ENCODE data around the gene ARL17B.
"Not testable (repeated sequence)": the region's sequence is repeated elsewhere in the genome, so short reads cannot be mapped to it uniquely, and the experiment has no call there.

ARL17B gene

GRCh38 chr17:46361755-46362154 is at the start of gene ARL17B:
TSS of gene ARL17B (minus strand) at chr17:46361766. CDS start at chr17:46358397, 3,369 bp downstream.
- not testable (repeated sequence) for DNase-seq (ENCODE audit: low spot score)

- DNase-seq (ENCODE audit: low spot score), result not testable (repeated sequence)
Measured at GRCh38 chr17:46409864-46410263, 48.3 kb upstream of the ARL17B start.

- not testable (repeated sequence) for DNase-seq (ENCODE audit: low spot score)
Measured at GRCh38 chr17:46407155-46407554, 45.6 kb upstream of the ARL17B start.

- DNase-seq (ENCODE audit: low spot score), result not testable (repeated sequence)
Measured at GRCh38 chr17:46401033-46401787, 39.6 kb upstream of the ARL17B start.

- DNase-seq (ENCODE audit: low spot score), result not testable (repeated sequence)
Measured at GRCh38 chr17:46400543-46400942, 39.0 kb upstream of the ARL17B start.

GRCh38 chr17:46399993-46400392 is 38.4 kb upstream of the ARL17B start:
- DNase-seq (ENCODE audit: low spot score), result not testable (repeated sequence)

GRCh38 chr17:46396292-46396691 is 34.7 kb upstream of the ARL17B start:
- DNase-seq (ENCODE audit: low spot score), result not testable (repeated sequence)

GRCh38 chr17:46393702-46394101 is 32.1 kb upstream of the ARL17B start:
- not testable (repeated sequence) for DNase-seq (ENCODE audit: low spot score)

GRCh38 chr17:46385491-46385890 is 23.9 kb upstream of the ARL17B start:
- DNase-seq (ENCODE audit: low spot score), result not testable (repeated sequence)

GRCh38 chr17:46383118-46383517 is 21.6 kb upstream of the ARL17B start:
- not testable (repeated sequence) for DNase-seq (ENCODE audit: low spot score)

GRCh38 chr17:46373418-46373817 is 11.9 kb upstream of the ARL17B start:
- not testable (repeated sequence) for DNase-seq (ENCODE audit: low spot score)

- not testable (repeated sequence) for DNase-seq (ENCODE audit: low spot score)
Measured at GRCh38 chr17:46372236-46373229, 11.0 kb upstream of the ARL17B start.

GRCh38 chr17:46367520-46367919 is 6.0 kb upstream of the ARL17B start:
- DNase-seq (ENCODE audit: low spot score), result not testable (repeated sequence)

GRCh38 chr17:46361145-46361735 is 326 bp downstream of the ARL17B start:
- not testable (repeated sequence) for DNase-seq (ENCODE audit: low spot score)

- not testable (repeated sequence) for DNase-seq (ENCODE audit: low spot score)
Measured at GRCh38 chr17:46353856-46354255, 7.7 kb downstream of the ARL17B start.

- DNase-seq (ENCODE audit: low spot score), result not testable (repeated sequence)
Measured at GRCh38 chr17:46349060-46349459, 12.5 kb downstream of the ARL17B start.

- not testable (repeated sequence) for DNase-seq (ENCODE audit: low spot score)
Measured at GRCh38 chr17:46348345-46348744, 13.2 kb downstream of the ARL17B start.

- DNase-seq (ENCODE audit: low spot score), result not testable (repeated sequence)
Measured at GRCh38 chr17:46342131-46342530, 19.4 kb downstream of the ARL17B start.

GRCh38 chr17:46341220-46341619 is 20.3 kb downstream of the ARL17B start:
- DNase-seq (ENCODE audit: low spot score), result not testable (repeated sequence)

GRCh38 chr17:46294831-46295230 is 66.7 kb downstream of the ARL17B start, which contains the start of gene LRRC37A:
TSS of gene LRRC37A (plus strand) at chr17:46295131. CDS start at chr17:46295134, 3 bp downstream.
- DNase-seq (ENCODE audit: low spot score), result not testable (repeated sequence)

- DNase-seq (ENCODE audit: low spot score), result not testable (repeated sequence)
Measured at GRCh38 chr17:46291618-46292017, 69.9 kb downstream of the ARL17B start.

Measured in kidney capillary endothelial cell (primary cell).